CD4-positive, alpha-beta T cell treated with Interleukin-6 at 100 ng/mL for 8 hours (primary cell): Measurements from ENCODE around the gene CNPY4.
A peak's percentile ranks its signal among the peaks of the same experiment; 100 is the strongest.

Source experiments
- DNase-seq: peaks from one replicate; pipeline ENCODE4 v3.0.0-alpha.2; 2020; ENCODE audit warnings: mixed read lengths, low spot score

Gene CNPY4, protein sequence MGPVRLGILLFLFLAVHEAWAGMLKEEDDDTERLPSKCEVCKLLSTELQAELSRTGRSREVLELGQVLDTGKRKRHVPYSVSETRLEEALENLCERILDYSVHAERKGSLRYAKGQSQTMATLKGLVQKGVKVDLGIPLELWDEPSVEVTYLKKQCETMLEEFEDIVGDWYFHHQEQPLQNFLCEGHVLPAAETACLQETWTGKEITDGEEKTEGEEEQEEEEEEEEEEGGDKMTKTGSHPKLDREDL

GRCh38 chr7:100119072-100119969 is at the start of gene CNPY4, which contains the start of gene TAF6:
TSS of gene CNPY4 (plus strand) at chr7:100119634. CDS start at chr7:100119745, 111 bp downstream.
TSS of gene TAF6 (minus strand) at chr7:100119358. CDS start at chr7:100114209, 5,149 bp downstream.
- DNase-seq: peak; percentile 96

DNA sequence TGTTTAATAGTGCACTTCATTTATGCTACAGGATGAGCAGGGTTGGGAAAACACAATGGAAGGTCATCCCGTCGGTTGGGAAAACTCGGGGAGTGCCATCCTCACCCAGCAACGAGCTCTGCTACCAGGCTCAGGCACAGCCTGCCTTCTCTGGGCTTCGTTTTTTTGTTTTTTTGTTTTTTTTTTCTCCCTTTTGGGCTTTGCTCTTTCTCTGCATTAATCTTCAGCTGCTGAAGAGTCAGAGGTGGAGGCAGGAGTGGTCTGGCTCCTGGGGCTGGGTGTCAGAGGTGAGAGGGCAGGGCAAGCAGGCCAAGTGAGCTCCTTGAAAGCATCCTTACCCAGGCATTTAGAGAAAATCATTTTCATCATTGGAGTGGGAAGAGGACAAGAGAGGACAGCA is 49.4 kb upstream of the CNPY4 start:
- no peak for DNase-seq

DNA sequence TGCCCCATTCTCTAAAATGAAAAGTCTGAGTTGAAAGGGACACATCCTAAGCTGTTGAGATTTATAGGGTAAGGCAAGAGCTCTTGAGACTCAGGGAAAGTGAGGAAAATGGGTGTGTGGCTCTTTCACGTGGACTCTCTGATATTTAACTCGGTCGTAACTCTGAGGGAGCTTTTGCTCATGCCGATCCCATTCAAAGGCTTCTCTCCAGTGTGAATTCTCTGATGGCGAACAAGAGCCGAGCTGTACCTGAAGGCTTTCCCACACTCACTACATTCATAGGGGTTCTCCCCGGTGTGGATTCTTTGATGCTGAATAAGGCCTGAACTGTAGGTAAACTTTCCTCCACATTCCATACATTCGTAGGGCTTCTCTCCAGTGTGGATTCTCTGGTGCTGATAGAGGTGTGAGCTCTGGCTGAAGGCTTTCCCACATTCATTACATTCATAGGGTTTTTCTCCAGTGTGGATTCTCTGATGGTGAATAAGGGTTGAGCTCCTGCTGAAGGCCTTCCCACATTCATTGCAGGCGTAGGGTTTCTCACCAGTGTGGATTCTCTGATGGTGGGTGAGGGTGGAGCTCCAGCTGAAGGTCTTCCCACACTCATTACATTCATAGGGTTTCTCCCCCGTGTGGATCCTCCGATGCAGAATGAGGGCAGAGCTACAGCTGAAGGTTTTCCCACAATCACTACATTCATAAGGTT is 48.3 kb upstream of the CNPY4 start:
- no peak for DNase-seq

DNA sequence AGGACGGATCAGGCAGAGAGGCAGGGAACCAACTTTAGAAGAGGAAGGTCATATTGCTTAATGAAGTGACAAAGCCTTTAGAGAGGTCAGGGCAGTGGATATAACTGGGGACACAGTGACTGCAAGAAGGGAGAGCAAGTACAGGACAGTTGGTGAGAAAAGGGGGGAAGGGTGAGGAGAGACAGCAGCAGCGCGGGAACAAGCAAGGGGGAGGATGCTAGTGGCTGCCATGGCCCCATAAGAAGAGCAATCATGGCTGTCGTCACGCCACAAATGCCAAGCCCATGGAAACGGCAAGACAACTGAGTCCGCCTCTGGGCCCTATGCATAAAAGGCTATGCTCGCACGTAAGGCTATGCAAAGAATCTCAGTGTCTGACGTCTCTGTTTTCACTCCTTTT is 47.0 kb upstream of the CNPY4 start:
- no peak for DNase-seq

DNA sequence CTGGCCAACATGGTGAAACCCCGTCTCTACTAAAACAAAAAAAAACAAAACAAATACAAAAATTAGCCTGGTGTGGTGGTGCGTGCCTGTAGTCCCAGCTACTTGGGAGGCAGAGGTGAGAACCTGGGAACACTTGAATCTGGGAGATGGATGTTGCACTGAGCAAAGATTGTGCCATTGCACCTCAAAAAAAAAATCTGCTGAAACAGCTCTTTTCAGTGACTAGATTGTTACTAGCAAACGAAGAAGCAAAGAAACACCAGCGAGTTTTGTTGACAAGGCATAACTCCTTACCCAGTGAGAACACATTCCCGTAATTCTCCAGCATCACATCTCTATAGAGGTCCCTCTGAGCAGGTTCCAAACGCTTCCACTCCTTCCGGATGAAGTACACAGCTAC is 44.6 kb upstream of the CNPY4 start:
- no peak for DNase-seq

DNA sequence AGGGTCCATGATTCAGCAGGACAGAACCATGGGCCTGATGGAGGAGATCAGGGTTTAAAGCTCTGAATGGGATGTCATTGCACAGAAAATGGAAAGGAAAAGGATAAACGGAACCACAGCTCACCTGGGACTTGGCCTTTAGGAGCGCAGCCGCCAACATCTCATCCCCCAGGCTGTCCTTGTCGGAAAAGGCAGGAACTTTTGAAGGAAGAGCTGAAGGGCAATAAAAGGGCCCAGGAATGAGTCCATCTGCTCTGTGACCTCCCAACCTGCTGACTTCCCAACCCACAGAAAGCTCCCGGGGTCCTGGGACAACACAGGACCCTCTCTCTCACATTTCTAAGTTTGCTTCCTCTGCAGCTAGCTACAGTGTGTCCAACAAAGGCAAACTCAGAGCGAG is 44.0 kb upstream of the CNPY4 start:
- no peak for DNase-seq

DNA sequence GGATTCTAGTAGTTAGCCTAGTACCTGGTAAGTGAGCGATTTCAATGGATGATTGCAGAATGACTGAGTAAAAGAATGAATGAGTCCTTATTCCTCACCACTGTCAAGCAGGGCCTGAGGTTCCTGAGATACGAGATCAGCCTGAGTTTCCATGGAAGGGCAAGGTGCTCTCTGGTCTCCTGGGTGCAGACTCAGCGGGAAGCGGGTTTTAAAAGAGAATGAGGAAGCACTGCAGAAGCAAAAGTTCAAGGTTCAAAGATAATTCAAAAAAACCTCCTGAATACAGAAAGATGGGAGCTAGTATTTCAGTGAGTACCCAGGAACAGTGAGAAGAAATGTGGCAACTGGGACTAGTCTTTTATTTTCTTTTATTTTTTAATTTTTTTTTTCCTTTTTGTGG is 42.2 kb upstream of the CNPY4 start:
- DNase-seq: no peak

DNA sequence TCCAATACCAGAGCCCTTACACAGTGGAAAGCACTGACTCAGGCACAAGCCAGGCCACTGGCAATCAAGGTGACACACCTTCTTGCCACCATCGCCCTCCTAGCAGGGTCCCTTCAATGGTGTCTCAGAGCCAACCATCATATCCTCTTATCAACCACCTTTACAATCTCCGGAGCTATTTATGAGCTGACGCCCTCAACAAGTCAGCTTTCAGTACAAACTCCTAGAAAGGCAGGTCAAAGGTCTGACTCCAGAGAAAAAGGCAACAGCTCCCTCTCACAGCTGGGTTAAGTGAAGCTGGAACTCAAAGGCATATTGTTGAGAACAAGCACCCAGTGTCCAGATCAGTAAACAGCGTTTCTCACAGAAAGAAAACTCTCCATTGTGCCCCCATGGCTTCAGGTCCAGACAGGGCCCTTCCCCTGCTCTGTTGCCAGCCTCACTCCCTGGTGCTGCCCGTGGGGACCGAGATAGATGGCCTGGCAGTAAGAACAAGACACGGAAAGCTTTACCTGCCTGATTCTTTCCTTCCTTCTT is 40.3 kb upstream of the CNPY4 start:
- no peak for DNase-seq

- DNase-seq: no peak
Observed at GRCh38 chr7:100080907-100081534, 38.4 kb upstream of the CNPY4 start.

GRCh38 chr7:100081535-100082102 is 37.8 kb upstream of the CNPY4 start, which contains the start of gene ZNF3:
TSS of gene ZNF3 (minus strand) at chr7:100081723. CDS start at chr7:100077357, 4,366 bp downstream.
- peak; percentile 98 for DNase-seq

GRCh38 chr7:100082978-100083377 is 36.5 kb upstream of the CNPY4 start:
- DNase-seq: no peak

- no peak for DNase-seq
Observed at GRCh38 chr7:100085515-100085914, 33.9 kb upstream of the CNPY4 start.

- DNase-seq: no peak
Observed at GRCh38 chr7:100087055-100087750, 32.2 kb upstream of the CNPY4 start.

GRCh38 chr7:100088095-100088620 is 31.3 kb upstream of the CNPY4 start:
- no peak for DNase-seq

- peak; percentile 80 for DNase-seq
Observed at GRCh38 chr7:100088621-100089457, 30.6 kb upstream of the CNPY4 start, which contains the start of gene COPS6. TSS of gene COPS6 (plus strand) at chr7:100088969. CDS start at chr7:100088991, 22 bp downstream.

- DNase-seq: no peak
Observed at GRCh38 chr7:100089458-100090196, 29.8 kb upstream of the CNPY4 start.

DNA sequence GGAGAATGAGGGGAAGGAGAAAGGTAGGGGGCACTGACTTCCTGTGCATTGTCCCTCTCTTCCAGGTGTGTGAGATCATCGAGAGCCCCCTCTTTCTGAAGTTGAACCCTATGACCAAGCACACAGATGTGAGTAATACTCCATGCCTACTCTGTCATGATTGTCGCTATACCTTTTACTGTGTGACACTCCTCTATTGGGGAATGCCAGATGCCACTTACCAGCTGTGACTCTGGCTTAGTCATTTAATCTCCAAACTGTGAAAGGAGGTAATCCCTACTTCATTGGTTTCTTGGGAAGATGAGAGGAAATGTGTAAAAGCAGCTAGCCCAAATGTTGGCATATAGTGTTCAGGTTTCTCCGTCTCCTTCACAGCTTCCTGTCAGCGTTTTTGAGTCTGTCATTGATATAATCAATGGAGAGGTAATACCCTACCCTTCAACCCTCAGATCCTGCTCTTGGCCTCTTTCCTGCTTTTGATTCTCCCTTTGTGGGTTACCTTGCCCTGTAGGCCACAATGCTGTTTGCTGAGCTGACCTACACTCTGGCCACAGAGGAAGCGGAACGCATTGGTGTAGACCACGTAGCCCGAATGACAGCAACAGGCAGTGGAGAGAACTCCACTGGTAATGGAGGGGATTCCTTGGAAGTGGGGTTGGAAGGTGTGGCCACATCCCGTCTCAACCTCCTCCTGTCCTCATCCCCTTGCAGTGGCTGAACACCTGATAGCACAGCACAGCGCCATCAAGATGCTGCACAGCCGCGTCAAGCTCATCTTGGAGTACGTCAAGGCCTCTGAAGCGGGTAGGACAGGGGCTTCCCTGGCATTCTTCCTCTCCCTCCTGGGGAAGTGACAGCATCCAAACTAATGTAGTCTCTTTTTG is 28.7 kb upstream of the CNPY4 start:
- no peak for DNase-seq
